Gastroesophageal sphincter (tissue), 4 donors: Measurements from ENCODE around the gene CROCC2. TPM values are rescaled to one million over a fixed set of nuclear protein-coding genes. Genes with fewer than 3 reads are reported as not detected.

ENCODE experiments used
- ATAC-seq: fragments of 150-250 bp; one replicate; pipeline ENCODE4 v1.9.1; 2016; ENCODE audit warnings: mild to moderate bottlenecking, moderate library complexity
- H3K27ac ChIP-seq, 4 donors: fragments of 200-600 bp; sonication (generic) in 3 of 4; 1 replicate in 3 of 4; 2 replicates in 1 of 4; pipeline ENCODE4 v1.5.1; 2016 to 2019
- H3K27me3 ChIP-seq: fragments of 200-600 bp; sonication (generic); one replicate; pipeline ENCODE4 v1.5.1; 2019
- H3K36me3 ChIP-seq, 2 donors: fragments of 200-600 bp; sonication (generic); one replicate each; pipeline ENCODE4 v1.5.1; 2019; ENCODE audit warnings: control low read depth in 1 of 2
- H3K4me1 ChIP-seq, 3 donors: fragments of 200-600 bp; sonication (generic); 1 replicate in 2 of 3; 2 replicates in 1 of 3; pipeline ENCODE4 v1.5.1; 2016 to 2019; ENCODE audit warnings: control low read depth in 2 of 3
- H3K4me3 ChIP-seq, 2 donors: fragments of 200-600 bp; sonication (generic); one replicate each; pipeline ENCODE4 v1.5.1; 2019; ENCODE audit warnings: mild to moderate bottlenecking in 1 of 2, moderate library complexity in 1 of 2
- H3K9me3 ChIP-seq, 3 donors: fragments of 200-600 bp; sonication (generic); one replicate each; pipeline ENCODE4 v1.5.1; 2017 to 2019; ENCODE audit warnings: control low read depth in 2 of 3
- EP300 ChIP-seq: sonication (generic); formaldehyde crosslinking; IDR thresholded peaks from one replicate; pipeline ENCODE4 v1.6.1; 2017; ENCODE audit warnings: antibody characterized with exemption, mild to moderate bottlenecking
- POLR2A ChIP-seq, 2 donors: fragments of 450-650 bp; IDR thresholded peaks; one replicate each; pipeline ENCODE4 v1.6.1; 2017; ENCODE audit warnings: antibody characterized with exemption in 2 of 2, mild to moderate bottlenecking in 2 of 2, moderate library complexity in 1 of 2
- POLR2AphosphoS5 ChIP-seq: sonication (generic); formaldehyde crosslinking; IDR thresholded peaks from one replicate; pipeline ENCODE4 v1.6.1; 2017; ENCODE audit warnings: antibody characterized with exemption
- WGBS, 2 donors: methylation state at CpG; one replicate each; pipeline ENCODE4 v1.1.5; 2018; ENCODE audit warnings: low coverage in 1 of 2; 5-methylcytosine and 5-hydroxymethylcytosine counted together
- total RNA-seq, 4 donors: library from RNA; depleted of rRNA; stranded (reverse); fragments of >200 nt; gene quantifications; one replicate each; pipeline ENCODE4 v1.1.0, GENCODE V29; 2016
- TF ChIP-seq, protein P1 (sequence below), 4 experiments: fragments of 200-600 bp in 2 of 4; fragments of 450-650 bp in 2 of 4; sonication (generic) in 1 of 4; IDR thresholded peaks; one replicate each; pipeline ENCODE4 v1.5.1; 2017 to 2019; ENCODE audit warnings: antibody characterized with exemption in 4 of 4, mild to moderate bottlenecking in 2 of 4, moderate library complexity in 2 of 4

Gene CROCC2
- total RNA-seq, 4 donors from 2014 or later: not detected

DNA sequence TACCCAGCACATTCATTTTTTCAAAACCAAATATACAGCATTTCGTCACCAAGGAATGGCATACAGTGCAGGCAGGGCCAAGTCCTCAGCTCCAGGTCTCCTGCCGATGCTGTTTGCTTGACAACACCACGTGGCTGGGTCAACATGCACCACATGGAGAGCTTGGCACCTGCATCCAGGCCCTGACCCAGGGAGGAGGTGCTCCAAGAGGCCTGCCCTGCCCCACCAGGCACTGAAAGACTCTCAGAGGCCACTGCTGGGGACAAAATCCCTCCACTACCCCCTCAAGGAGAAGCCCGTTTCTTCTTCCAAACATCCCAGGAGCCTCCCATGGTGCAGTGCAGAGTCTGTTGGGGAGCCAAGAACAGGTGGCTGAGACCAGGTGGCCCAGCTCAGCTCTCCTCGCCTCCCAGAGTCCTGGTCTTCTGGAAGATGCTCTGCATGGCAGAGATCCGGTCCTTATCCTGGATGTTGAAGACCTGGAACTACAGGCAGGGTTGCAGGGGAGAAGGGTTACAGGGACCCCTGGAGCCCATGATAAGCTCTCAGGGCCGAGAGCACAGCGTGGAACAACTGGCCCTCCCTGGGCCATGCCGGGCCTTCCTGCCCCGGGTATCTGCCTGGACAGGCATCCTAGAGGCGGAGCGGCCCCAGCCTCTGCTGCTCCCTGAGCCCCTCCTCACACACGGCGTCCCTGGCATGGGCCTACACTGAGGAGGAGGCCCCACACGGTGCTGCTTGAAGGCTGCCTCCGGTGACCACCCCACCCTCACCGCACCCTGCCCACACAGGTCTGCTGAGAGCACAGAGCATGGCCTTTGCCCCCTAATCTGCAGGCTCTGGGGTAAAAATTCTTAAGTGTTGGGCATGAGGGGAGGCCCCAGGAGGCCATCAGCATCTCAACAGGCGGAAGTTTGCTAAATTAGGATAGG lies 19.2 kb upstream of the CROCC2 start:
- TF ChIP-seq POLR2AphosphoS5 (no peak), POLR2A (IDR thresholded peaks at IDR 0.05) (no peak), EP300 (no peak)
- TF ChIP-seq, protein P1, sequence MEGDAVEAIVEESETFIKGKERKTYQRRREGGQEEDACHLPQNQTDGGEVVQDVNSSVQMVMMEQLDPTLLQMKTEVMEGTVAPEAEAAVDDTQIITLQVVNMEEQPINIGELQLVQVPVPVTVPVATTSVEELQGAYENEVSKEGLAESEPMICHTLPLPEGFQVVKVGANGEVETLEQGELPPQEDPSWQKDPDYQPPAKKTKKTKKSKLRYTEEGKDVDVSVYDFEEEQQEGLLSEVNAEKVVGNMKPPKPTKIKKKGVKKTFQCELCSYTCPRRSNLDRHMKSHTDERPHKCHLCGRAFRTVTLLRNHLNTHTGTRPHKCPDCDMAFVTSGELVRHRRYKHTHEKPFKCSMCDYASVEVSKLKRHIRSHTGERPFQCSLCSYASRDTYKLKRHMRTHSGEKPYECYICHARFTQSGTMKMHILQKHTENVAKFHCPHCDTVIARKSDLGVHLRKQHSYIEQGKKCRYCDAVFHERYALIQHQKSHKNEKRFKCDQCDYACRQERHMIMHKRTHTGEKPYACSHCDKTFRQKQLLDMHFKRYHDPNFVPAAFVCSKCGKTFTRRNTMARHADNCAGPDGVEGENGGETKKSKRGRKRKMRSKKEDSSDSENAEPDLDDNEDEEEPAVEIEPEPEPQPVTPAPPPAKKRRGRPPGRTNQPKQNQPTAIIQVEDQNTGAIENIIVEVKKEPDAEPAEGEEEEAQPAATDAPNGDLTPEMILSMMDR (IDR thresholded peaks at IDR 0.05): no peak
- no peaks in the 10 kb centered on the region for H3K4me1 ChIP-seq
- 42 to 67% methylated on average over 3 to 6 of the region's 18 CpGs for WGBS, 2 donors
- H3K27ac ChIP-seq: no peak overlapping the region
- no peak for ATAC-seq
- H3K9me3 ChIP-seq: no peaks in the 10 kb centered on the region
- H3K4me3 ChIP-seq: no peak overlapping the region
- H3K36me3 ChIP-seq: no peaks in the 10 kb centered on the region
- H3K27me3 ChIP-seq: no peaks in the 10 kb centered on the region

DNA sequence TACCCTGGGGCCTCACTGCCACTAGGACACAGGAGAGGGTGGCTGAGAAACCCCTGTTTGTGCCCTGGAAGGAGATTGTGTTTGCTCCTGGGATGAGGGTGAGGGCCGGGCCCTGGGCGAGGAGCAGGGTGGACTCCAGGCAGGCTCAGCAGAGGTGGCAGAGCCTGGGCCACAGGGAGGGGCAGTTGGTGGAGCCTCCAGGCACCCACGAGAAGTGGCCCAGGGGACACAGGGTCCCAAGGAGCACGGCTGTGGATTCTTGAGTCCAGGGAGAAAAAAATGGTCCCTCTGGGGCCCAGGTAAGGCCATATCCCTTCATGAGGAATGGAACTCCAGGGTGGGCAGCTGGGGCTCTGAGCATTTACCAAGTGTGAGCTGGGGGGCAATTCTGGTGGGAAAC lies 18.5 kb upstream of the CROCC2 start:
- Histone ChIP-seq H3K4me1 (no peaks in the 10 kb centered on the region), H3K27me3 (no peaks in the 10 kb centered on the region), H3K4me3 (no peak overlapping the region), H3K9me3 (no peaks in the 10 kb centered on the region), H3K27ac (no peak overlapping the region), H3K36me3 (no peaks in the 10 kb centered on the region)
- whole genome bisulfite sequencing, 2 donors: 83 to 100% methylated on average over 2 of the region's 4 CpGs
- TF ChIP-seq POLR2AphosphoS5: no peak
- TF ChIP-seq, protein P1 (IDR thresholded peaks at IDR 0.05): no peak
- TF ChIP-seq EP300: no peak
- TF ChIP-seq POLR2A (IDR thresholded peaks at IDR 0.05): no peak
- no peak for ATAC-seq

DNA sequence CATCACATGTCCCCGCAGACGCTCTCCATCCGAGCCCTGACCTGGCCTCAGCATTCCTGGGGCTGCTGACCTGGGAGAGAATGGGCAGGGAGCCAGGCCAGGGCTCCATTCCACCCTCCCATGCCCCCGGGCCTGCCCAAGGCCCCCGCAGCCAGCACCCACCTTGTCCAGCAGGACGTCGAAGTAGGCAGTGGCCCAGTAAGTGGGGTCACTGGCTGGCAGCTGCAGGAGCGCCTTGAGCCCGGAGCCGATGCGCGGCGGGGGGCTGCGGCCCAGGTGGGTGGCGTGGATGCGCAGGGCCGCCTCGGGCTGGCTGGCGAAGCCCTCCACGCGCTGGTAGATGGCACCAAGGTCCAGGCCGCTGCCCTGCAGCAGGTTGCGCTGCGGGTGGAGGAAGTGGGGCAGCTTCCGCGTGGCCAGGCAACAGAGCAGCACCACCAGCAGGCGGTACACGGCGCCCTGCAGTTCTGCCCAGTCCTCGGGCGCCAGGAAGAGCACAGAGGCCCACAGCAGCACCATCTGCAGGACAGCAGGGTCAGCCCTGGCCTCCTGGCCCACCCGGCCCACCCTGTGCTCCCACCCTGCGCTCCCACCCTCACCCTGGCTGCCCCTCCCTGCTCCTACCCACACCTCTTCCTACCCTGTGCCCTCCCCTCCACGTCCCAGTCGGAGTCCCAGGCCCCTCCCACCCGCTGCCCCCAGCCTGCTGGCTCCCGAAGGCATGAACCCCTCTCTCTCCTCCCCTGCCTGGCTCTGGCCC lies 17.8 kb upstream of the CROCC2 start:
- no peaks in the 10 kb centered on the region for H3K9me3 ChIP-seq
- 74% methylated on average over 5 of the region's 37 CpGs; no CpG with 5 or more reads in 1 of the 2 donors for WGBS, 2 donors
- no peak for TF ChIP-seq EP300
- no peak for TF ChIP-seq POLR2A (IDR thresholded peaks at IDR 0.05)
- TF ChIP-seq POLR2AphosphoS5: no peak
- TF ChIP-seq, protein P1 (IDR thresholded peaks at IDR 0.05): no peak
- no peak overlapping the region for H3K27ac ChIP-seq
- H3K4me1 ChIP-seq: no peaks in the 10 kb centered on the region
- H3K36me3 ChIP-seq: no peaks in the 10 kb centered on the region
- no peak overlapping the region for H3K4me3 ChIP-seq
- no peak for ATAC-seq
- no peaks in the 10 kb centered on the region for H3K27me3 ChIP-seq

DNA sequence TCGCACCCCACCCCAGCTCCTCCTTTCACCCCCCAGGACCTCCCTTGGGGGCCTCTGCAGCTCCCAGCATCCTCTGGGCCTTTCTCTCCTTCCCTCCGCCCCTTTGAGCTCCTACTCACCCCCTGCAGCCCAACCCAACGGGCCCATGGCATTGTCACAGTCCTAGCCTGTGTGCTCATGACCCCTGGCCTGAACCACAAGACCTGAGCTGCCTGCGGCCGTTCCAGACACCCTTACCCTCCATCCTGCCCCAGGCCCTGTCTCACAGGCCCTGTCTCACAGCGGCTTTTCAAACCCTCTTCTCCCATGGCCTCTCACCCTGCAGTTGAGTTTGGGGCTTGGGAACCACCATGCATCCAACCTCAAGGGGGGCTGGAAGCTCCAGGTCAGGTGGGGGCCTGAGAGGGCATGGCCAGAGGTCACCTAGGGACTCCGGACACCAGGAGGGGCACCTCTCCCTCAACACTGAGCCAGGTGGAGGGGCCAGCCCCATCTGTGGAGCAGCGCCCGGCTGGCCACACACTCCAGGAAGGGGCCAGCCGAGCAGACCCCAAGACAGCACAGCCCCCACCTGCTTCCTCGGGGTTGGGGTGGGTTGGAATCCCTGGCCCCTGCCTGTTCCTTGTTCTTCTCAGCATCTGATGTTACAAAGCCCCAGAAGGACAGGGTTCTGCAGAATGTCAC lies 17.1 kb upstream of the CROCC2 start:
- no peak overlapping the region for H3K27ac ChIP-seq
- no peak for TF ChIP-seq POLR2AphosphoS5
- TF ChIP-seq, protein P1 (IDR thresholded peaks at IDR 0.05): no peak
- TF ChIP-seq EP300: no peak
- no peak for TF ChIP-seq POLR2A (IDR thresholded peaks at IDR 0.05)
- no peaks in the 10 kb centered on the region for H3K27me3 ChIP-seq
- no peaks in the 10 kb centered on the region for H3K36me3 ChIP-seq
- no peaks in the 10 kb centered on the region for H3K9me3 ChIP-seq
- H3K4me3 ChIP-seq: no peak overlapping the region
- no peaks in the 10 kb centered on the region for H3K4me1 ChIP-seq
- ATAC-seq: no peak
- WGBS, 2 donors: 73% methylated on average over 6 of the region's 11 CpGs; no CpG with 5 or more reads in 1 of the 2 donors
